HUES64 (cell line): ENCODE results near the gene ARHGAP10.

ENCODE experiments used
- H3K27ac ChIP-seq: 2 replicates; pipeline ENCODE4 v1.7.0; 2013; ENCODE audit warnings: low read depth, low read length, inconsistent platforms
- H3K27me3 ChIP-seq: 2 replicates; pipeline ENCODE4 v1.6.1; 2013; ENCODE audit warnings: mild to moderate bottlenecking, low read length; ENCODE audit not compliant: insufficient read depth
- H3K36me3 ChIP-seq: 2 replicates; pipeline ENCODE4 v1.6.1; 2013; ENCODE audit warnings: mild to moderate bottlenecking, low read length; ENCODE audit not compliant: insufficient read depth
- H3K4me1 ChIP-seq: 2 replicates; pipeline ENCODE4 v1.6.1; 2013; ENCODE audit warnings: mild to moderate bottlenecking, low read length, moderate library complexity; ENCODE audit not compliant: insufficient read depth
- H3K4me3 ChIP-seq: 2 replicates; pipeline ENCODE4 v1.5.1; 2013; ENCODE audit warnings: mild to moderate bottlenecking, low read length, moderate library complexity
- H3K9ac ChIP-seq: 2 replicates; pipeline ENCODE4 v1.6.1; 2013; ENCODE audit warnings: mild to moderate bottlenecking, low read depth, low read length
- H3K9me3 ChIP-seq: 2 replicates; pipeline ENCODE4 v1.6.1; 2013; ENCODE audit warnings: low read depth, low read length; ENCODE audit not compliant: insufficient read depth
- WGBS: fragments of 150-250, 120-280 bp; methylation state at CpG from one replicate; pipeline ENCODE4 v1.1.7; 2013; ENCODE audit warnings: missing lambda C conversion rate; 5-methylcytosine and 5-hydroxymethylcytosine counted together

Gene ARHGAP10

DNA sequence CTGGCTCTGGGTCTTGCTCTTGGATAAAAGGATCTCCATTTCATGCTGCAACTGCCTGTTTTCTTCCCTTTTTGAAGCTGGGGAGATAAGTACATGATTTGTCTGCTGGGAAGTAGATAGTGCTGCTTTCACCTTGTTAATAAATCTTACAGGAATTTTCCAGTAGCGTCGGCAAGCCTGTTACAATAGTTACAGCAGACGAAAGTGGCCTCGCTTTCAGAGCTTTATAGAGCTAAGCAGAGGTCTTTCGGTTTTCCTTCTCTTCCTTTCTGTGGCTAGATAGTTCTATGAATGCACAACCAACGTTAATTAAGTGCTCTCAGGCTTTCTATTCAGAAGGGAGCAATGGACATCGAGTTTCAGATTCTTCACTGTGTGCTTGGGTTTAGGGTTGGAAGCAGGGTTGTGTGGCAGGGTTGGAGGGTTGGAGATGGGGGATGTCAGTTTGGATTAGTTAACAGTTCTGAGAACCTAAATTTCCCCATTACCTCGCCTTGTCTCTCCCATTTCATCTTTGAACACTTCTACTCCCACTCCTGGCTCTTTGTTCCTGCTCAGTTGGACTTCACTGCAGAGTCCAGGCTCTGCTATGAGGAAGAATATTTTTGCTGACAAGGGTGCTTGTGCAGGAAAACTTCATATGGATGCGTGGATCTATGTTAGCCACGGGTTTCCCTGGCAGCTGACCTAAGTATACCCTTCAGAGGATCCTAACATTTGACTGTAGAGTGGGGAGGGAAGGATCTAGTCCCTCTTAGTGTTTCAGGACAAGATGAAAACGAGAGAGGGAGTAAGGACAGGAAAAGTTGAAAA, 237.9 kb downstream of the ARHGAP10 start:
- Histone ChIP-seq H3K27me3 (no peaks in the 10 kb centered on the region), H3K27ac (no peak overlapping the region), H3K9ac (no peak overlapping the region), H3K9me3 (no peaks in the 10 kb centered on the region), H3K4me1 (peaks cover 19% of the 10 kb centered on the region), H3K4me3 (no peak overlapping the region), H3K36me3 (no peaks in the 10 kb centered on the region; the same call in 1 of the 2 replicates)
- WGBS = 85% methylated on average over 11 of the region's 11 CpGs

DNA sequence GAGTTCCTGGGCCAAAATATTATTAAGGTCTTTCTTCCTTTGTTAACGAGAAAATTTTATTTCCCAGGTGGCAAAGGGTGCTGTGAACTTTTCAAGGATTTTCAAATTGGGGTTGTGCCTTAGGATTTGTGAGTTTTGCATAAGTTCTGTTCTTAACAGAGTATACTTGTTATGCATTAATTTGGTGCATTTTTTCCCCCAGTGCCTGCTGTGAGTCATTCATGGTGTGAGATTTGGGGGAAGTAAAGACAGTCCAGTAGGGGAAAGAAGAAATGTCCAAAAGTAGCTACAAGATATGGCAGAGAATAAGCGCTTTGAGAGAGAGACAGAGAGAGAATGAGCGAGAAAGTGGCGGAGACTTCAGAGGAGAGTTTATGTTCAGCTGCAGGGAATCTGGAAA, 239.2 kb downstream of the ARHGAP10 start:
- WGBS = 91% methylated on average over 4 of the region's 4 CpGs

DNA sequence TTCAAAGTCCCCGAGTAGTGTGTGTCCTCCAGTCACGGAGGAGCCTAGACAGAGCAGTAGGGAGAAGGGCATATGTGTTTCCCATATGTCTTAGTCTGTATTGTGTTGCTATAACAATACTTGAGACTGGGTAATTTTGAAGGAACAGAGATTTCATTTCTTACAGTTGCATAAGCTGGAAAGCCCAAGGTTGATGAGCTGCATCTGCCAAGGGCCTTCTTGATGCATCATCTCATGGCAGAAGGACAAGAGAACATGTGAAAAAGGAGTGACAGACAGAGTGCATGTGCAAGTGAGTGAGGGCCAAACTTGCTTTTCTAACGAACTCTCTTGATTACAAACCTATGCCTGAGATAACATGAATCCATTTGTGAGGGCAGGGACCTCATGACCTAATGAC, 243.4 kb downstream of the ARHGAP10 start:
- Histone ChIP-seq H3K27me3 (no peaks in the 10 kb centered on the region), H3K27ac (no peak overlapping the region), H3K9ac (no peak overlapping the region), H3K9me3 (no peaks in the 10 kb centered on the region), H3K4me3 (no peak overlapping the region), H3K36me3 (no peaks in the 10 kb centered on the region), H3K4me1 (peaks cover 8% of the 10 kb centered on the region)
- 92% methylated on average over 3 of the region's 3 CpGs for WGBS

More for the DNA sequence above, 239.2 kb downstream of the ARHGAP10 start:
- Histone ChIP-seq H3K4me3 (no peak overlapping the region), H3K4me1 (peaks cover 19% of the 10 kb centered on the region), H3K36me3 (no peaks in the 10 kb centered on the region; the same call in 1 of the 2 replicates), H3K27me3 (no peaks in the 10 kb centered on the region), H3K9ac (no peak overlapping the region), H3K27ac (no peak overlapping the region), H3K9me3 (no peaks in the 10 kb centered on the region)

DNA sequence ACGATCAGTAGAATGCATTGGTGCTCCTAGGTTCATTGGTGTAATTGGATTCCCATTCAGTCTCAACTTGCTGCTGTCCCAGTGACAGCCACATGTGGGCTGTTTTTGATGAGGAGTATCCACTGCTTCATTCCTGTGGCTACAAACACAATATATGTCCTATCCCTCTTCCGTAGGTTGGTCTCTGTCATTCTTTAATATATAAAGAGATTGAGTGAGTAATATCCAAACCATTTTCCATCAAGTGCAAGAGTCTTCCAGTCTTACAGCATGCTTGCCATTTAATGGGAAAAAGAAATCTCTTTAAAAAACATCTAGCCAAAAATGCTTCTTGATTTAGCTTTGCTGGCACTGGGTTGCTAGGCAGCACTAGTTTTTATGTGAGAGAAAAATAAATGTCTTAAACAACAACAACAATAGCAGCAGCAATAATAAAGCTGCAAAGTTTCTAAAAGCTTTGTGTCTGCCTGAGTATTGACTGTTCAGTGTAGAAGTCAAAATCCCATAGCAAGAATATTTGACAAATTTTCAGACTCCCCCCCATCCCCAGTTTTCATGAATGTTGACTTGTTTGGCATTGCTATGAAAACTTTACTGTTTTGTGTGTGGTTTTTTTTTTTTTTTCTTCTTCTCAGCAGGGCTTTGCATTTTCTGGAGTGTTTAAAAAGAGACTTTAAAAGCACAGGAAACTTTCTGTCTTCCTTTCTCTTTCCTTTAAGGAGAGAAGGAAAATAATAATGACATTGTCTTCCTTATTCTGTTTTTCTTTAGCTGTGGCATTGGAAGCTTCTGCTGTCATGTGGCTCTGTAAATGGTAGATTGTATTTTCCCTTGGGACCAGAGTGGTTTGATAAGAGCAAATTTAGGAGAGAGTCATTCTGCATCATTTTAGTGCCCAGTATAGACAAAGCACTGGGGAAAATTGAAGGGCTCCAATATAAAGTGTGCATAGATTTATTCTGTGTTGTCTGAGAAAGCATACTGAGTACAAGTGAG, 244.3 kb downstream of the ARHGAP10 start:
- Histone ChIP-seq H3K4me3 (no peak overlapping the region), H3K27me3 (no peaks in the 10 kb centered on the region), H3K27ac (no peak overlapping the region), H3K9me3 (no peaks in the 10 kb centered on the region), H3K9ac (no peak overlapping the region), H3K4me1 (peaks cover 5% of the 10 kb centered on the region; the same call in 1 of the 2 replicates), H3K36me3 (no peaks in the 10 kb centered on the region)
- WGBS = 88% methylated on average over 1 of the region's 2 CpGs

DNA sequence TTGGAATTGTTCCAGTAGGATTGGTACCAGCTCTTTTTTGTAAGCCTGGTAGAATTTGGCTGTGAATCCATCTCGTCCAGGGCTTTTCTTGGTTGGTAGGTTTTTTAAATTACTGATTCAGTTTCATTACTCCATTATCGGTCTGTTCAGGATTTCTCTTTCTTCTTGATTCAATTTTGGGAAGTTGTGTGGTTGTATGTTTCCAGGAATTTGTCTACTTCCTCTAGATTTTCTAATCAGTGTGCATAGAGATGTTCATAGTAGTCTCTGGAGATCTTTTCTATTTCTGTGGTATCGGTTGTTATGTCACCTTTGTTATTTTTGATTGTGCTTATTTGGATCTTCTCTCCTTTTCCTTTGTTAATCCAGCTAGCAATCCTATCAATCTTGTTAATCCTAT, 248.7 kb downstream of the ARHGAP10 start:
- Histone ChIP-seq H3K4me1 (peaks cover 10% of the 10 kb centered on the region; the same call in 1 of the 2 replicates), H3K27me3 (no peaks in the 10 kb centered on the region), H3K9ac (no peak overlapping the region), H3K27ac (no peak overlapping the region), H3K4me3 (no peak overlapping the region), H3K36me3 (no peaks in the 10 kb centered on the region), H3K9me3 (no peaks in the 10 kb centered on the region)
- 100% methylated on average over 1 of the region's 3 CpGs for WGBS

DNA sequence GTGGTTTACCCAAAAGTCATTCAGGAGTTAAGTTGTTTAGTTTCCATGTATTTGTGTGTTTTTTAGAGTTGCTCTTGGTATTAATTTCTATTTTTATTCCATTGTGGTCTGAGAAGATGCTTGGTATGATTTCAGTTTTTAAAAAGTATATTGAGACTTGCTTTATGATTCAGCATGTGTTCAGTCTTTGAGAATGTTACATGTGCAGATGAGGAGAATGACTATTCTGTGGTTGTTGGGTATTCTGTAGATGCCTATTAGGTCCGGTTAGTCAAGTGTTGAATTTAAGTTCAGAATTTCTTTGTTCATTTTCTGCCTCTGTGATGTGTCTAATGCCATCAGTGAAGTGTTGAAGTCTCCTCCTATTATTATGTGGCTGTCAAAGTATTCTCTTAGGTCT, 249.4 kb downstream of the ARHGAP10 start:
- Histone ChIP-seq H3K36me3 (no peaks in the 10 kb centered on the region), H3K4me1 (peaks cover 12% of the 10 kb centered on the region), H3K9ac (no peak overlapping the region), H3K27me3 (no peaks in the 10 kb centered on the region), H3K9me3 (no peaks in the 10 kb centered on the region), H3K4me3 (no peak overlapping the region), H3K27ac (no peak overlapping the region)
- 97% methylated on average over 1 of the region's 1 CpG for WGBS

DNA sequence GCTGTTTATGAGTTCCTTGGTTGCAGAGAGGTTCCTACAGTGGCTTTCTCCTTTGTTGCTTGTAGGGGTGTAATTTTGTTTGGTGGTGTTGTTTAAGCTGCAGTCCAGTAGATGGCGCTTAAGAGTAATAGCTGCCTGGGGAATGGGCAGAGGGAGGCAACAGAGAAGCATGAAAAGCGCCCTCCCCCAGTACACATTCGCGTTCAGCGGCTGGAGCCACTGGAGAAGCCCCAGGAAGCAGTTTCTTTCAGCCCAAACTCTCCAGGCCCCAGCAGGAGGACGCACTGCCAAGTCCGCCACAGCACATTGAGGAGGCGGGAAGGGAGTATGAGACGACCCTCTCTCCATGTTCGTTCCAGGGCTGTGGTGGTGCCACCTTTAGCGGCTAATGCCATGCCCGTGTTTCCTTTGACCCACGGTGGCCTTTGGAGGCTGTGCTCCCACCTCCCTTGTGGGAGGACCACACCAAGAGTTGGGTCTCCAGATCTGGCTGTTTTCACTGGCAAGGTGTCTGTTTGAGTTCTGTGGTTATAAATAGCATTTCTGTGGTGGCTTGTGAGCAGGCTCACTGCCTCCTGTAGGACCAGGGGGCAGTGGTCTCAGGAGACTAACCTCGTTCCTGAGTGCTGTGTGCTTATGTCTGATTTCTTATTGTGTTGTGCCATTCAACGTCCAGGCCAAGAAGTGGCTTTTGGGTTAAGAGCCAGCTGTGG, 252.3 kb downstream of the ARHGAP10 start:
- 54% methylated on average over 15 of the region's 15 CpGs for WGBS
- no peak overlapping the region for H3K4me3 ChIP-seq
- no peaks in the 10 kb centered on the region for H3K9me3 ChIP-seq
- no peak overlapping the region for H3K27ac ChIP-seq
- no peak overlapping the region for H3K9ac ChIP-seq
- no peaks in the 10 kb centered on the region for H3K36me3 ChIP-seq
- H3K4me1 ChIP-seq = peaks cover 27% of the 10 kb centered on the region
- no peaks in the 10 kb centered on the region for H3K27me3 ChIP-seq

DNA sequence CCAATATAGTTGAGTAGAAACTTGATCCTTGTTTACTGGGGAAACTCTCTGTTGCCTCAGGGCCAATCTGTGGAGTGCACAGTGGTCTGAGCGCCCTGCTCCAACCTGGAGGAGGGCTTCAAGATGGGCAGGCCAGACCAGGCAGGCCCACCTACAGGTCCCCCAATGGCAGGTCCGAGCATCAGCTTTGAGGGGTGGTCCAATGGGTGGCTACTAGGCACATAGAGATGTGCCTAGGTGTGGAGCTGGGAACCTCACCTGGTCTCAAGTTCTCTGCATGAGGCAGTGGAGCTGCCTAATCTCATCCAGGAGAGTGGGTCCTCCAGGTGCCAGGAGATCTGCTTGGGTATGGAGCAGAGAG, 252.9 kb downstream of the ARHGAP10 start:
- Histone ChIP-seq H3K4me1 (peaks cover 27% of the 10 kb centered on the region), H3K27me3 (no peaks in the 10 kb centered on the region), H3K4me3 (no peak overlapping the region), H3K27ac (no peak overlapping the region), H3K36me3 (no peaks in the 10 kb centered on the region), H3K9me3 (no peaks in the 10 kb centered on the region), H3K9ac (no peak overlapping the region)
- 92% methylated on average over 2 of the region's 2 CpGs for WGBS

DNA sequence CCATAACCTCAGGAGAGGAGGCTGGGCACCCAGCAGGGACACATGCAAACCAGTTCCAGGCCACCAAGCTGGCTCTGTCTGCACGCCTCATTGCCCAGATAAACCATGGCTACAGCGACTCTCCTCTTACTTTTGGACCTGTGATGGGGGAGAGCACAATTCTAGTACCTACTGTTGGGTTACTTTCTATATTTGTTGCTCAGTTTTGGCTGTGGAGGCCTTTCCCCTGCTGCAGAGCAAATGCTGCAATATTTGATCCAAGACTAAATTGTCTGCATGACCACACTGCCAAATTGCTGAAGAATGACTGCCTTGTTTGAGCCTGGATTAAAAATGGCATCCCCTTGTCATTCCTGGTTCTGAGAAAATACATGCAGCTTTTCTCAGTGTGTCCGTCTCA, 253.5 kb downstream of the ARHGAP10 start:
- Histone ChIP-seq H3K27ac (no peak overlapping the region), H3K4me3 (no peak overlapping the region), H3K27me3 (no peaks in the 10 kb centered on the region), H3K9me3 (no peaks in the 10 kb centered on the region), H3K4me1 (peaks cover 27% of the 10 kb centered on the region), H3K9ac (no peak overlapping the region), H3K36me3 (no peaks in the 10 kb centered on the region)
- 95% methylated on average over 3 of the region's 3 CpGs for WGBS

DNA sequence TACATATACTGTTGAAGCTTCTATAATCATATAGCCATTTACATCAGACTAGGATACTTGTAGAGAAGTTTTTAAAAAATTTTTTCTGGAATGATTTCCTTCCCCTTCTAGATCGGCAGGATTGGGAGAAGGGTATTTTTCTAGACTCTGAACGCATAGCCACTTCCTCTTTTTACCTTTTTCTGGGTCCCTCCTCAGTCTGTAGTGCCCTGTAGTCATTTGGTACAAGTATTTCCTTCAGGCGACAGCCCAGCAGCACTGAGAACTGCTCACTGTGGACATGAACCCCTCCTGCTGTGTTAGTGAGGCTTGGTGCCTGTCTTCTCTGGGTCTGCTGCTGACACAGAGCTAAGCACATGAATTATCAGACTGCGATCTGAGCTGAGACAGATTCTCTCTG, 255.4 kb downstream of the ARHGAP10 start:
- 78% methylated on average over 4 of the region's 4 CpGs for WGBS
- H3K36me3 ChIP-seq = no peaks in the 10 kb centered on the region
- H3K4me1 ChIP-seq = peaks cover 27% of the 10 kb centered on the region
- H3K27me3 ChIP-seq = no peaks in the 10 kb centered on the region
- no peaks in the 10 kb centered on the region for H3K9me3 ChIP-seq
- no peak overlapping the region for H3K9ac ChIP-seq
- H3K27ac ChIP-seq = no peak overlapping the region
- H3K4me3 ChIP-seq = no peak overlapping the region
